Right lobe of liver (tissue), 4 donors: ENCODE data around the gene GALNTL6.

Experiments used
- POLR2A ChIP-seq: fragments of 450-650 bp; IDR thresholded peaks from one replicate; pipeline ENCODE4 v1.6.1; 2017; ENCODE audit warnings: antibody characterized with exemption, mild to moderate bottlenecking
- TF ChIP-seq, protein P1 (sequence below), 4 donors: fragments of 200-600 bp in 3 of 4; fragments of 450-650 bp in 1 of 4; IDR thresholded peaks; one replicate each; pipeline versions ENCODE4 v1.5.1 to v1.8.0; 2016 to 2022; ENCODE audit warnings: antibody characterized with exemption in 4 of 4, mild to moderate bottlenecking in 2 of 4
- donor health status: DM: no; HTN: no; CAD: no.
- donor health status: DM: no; HTN: no; CAD: no.
- donor health status: DM: no; HTN: yes; CAD: no.

DNA sequence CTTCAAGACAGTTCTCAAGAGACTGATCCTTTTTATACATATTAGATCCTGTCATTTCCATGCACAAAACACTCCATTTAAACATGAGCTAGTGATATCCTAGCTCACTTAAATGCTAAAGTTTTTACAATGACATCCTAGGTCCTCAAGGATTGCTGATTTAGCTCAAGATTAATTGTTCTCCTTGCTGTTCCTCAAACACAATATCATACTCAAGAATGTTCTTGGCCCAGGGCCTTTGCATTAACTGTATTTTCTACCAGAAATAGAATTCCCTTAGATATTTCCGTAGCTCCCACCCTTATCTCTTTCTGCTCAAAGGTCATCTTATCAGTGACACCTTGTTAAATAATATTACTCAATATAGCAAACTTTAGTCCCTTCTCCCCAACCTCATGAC, 270.1 kb downstream of the GALNTL6 start:
- TF ChIP-seq POLR2A: no peak
- TF ChIP-seq, protein P1, sequence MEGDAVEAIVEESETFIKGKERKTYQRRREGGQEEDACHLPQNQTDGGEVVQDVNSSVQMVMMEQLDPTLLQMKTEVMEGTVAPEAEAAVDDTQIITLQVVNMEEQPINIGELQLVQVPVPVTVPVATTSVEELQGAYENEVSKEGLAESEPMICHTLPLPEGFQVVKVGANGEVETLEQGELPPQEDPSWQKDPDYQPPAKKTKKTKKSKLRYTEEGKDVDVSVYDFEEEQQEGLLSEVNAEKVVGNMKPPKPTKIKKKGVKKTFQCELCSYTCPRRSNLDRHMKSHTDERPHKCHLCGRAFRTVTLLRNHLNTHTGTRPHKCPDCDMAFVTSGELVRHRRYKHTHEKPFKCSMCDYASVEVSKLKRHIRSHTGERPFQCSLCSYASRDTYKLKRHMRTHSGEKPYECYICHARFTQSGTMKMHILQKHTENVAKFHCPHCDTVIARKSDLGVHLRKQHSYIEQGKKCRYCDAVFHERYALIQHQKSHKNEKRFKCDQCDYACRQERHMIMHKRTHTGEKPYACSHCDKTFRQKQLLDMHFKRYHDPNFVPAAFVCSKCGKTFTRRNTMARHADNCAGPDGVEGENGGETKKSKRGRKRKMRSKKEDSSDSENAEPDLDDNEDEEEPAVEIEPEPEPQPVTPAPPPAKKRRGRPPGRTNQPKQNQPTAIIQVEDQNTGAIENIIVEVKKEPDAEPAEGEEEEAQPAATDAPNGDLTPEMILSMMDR (IDR thresholded peaks at IDR 0.05): no peak
